Neutrophil (primary cell): Measurements from ENCODE around the gene TMPRSS7.
A peak's percentile ranks its signal among the peaks of the same experiment; 100 is the strongest.

ENCODE experiments used
- H3K27ac ChIP-seq: fragments of 200-600 bp; sonication (generic); 2 replicates; pipeline ENCODE4 v1.5.1; 2016; ENCODE audit warnings: mild to moderate bottlenecking, moderate library complexity
- H3K27me3 ChIP-seq: fragments of 200-600 bp; sonication (generic); 2 replicates; pipeline ENCODE4 v1.6.0; 2016; ENCODE audit warnings: mild to moderate bottlenecking
- H3K36me3 ChIP-seq: fragments of 200-600 bp; sonication (generic); 2 replicates; pipeline ENCODE4 v1.5.1; 2017
- H3K4me1 ChIP-seq, 2 experiments: fragments of 200-600 bp in 1 of 2; sonication (generic) in 1 of 2; 1 replicate in 1 of 2; 2 replicates in 1 of 2; pipeline versions ENCODE4 v1.5.1 to v1.6.1; 2013 to 2016; ENCODE audit warnings: low read depth in 1 of 2, low read length in 1 of 2, mild to moderate bottlenecking in 1 of 2, moderate library complexity in 1 of 2; ENCODE audit not compliant: control insufficient read depth in 1 of 2, insufficient read depth in 1 of 2
- H3K4me3 ChIP-seq, 2 experiments: fragments of 200-600 bp in 1 of 2; sonication (generic) in 1 of 2; 1 replicate in 1 of 2; 2 replicates in 1 of 2; pipeline ENCODE4 v1.5.1; 2013 to 2016; ENCODE audit warnings: low read depth in 1 of 2, low read length in 1 of 2, mild to moderate bottlenecking in 1 of 2, moderate library complexity in 1 of 2
- H3K9me3 ChIP-seq: fragments of 200-600 bp; sonication (generic); 2 replicates; pipeline ENCODE4 v1.5.1; 2016
- TF ChIP-seq, protein P1 (sequence below): fragments of 200-600 bp; sonication (generic); IDR thresholded peaks from 2 replicates; pipeline ENCODE4 v1.5.1; 2016; ENCODE audit warnings: antibody characterized with exemption

TMPRSS7 gene

DNA sequence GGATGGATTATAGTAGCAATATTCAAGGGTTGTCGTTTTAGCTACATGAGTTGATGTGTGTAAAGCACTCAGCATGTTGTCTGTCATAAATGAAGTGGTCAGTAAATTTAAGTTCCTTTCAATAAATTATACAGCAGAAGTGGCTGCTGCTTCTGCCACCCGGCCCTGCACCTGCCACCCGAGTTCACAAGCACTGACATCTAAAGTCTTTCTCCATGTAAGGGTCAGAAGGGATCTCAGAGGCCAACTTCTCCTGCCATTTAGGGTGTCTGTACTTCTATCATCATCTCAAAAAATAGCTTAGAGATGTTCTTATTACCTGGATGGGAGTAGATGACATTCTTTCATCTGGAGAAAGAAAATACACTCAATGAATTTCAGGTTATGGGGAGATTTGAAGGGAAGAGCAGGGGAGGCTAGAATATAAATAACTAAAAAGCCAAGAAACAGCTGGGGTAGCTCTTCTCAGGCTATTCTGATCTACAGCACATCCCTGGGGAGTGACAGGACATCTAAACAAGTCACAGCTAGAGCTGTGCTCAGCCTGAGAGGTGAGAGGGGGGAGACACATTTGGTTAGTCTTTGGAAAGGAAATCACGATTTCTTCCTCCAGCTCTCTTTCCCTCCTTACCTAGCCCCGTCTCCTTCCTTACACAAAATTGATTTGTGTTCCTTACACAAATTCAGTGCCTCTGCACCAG, 90.5 kb downstream of the TMPRSS7 start:
- Histone ChIP-seq H3K27ac (no peak overlapping the region), H3K27me3 (no peaks in the 10 kb centered on the region), H3K4me1 (peaks cover 4 to 18% of the 10 kb centered on the region in 2 experiments), H3K9me3 (no peaks in the 10 kb centered on the region), H3K36me3 (peaks cover 30% of the 10 kb centered on the region), H3K4me3 (no peak overlapping the region)
- TF ChIP-seq, protein P1, sequence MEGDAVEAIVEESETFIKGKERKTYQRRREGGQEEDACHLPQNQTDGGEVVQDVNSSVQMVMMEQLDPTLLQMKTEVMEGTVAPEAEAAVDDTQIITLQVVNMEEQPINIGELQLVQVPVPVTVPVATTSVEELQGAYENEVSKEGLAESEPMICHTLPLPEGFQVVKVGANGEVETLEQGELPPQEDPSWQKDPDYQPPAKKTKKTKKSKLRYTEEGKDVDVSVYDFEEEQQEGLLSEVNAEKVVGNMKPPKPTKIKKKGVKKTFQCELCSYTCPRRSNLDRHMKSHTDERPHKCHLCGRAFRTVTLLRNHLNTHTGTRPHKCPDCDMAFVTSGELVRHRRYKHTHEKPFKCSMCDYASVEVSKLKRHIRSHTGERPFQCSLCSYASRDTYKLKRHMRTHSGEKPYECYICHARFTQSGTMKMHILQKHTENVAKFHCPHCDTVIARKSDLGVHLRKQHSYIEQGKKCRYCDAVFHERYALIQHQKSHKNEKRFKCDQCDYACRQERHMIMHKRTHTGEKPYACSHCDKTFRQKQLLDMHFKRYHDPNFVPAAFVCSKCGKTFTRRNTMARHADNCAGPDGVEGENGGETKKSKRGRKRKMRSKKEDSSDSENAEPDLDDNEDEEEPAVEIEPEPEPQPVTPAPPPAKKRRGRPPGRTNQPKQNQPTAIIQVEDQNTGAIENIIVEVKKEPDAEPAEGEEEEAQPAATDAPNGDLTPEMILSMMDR, result no peak

DNA sequence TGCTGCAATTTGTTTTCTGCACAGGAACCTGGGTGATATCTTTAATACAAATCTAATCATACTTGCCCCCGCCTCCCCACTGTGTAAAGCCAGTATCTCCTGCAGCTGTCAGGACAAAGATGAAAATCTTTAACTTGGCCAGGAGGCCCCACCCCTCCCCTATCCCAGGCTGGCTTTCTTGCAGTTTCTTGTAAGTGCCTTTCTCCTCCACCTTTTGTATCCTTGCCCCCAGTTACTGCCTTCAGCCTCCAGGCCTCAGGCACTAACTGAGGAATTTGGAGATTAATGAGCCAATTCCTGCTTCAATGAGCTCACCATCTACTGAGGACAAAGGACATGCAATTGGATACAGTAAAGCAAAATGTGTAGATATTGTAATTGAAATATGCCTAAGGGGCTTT, 92.0 kb downstream of the TMPRSS7 start:
- H3K4me1 ChIP-seq, result peaks cover 12 to 33% of the 10 kb centered on the region in 2 experiments
- no peaks in the 10 kb centered on the region for H3K27me3 ChIP-seq
- no peak overlapping the region for H3K4me3 ChIP-seq
- peaks cover 28% of the 10 kb centered on the region for H3K36me3 ChIP-seq
- TF ChIP-seq, protein P1, result no peak
- no peak overlapping the region for H3K27ac ChIP-seq
- H3K9me3 ChIP-seq, result no peaks in the 10 kb centered on the region

DNA sequence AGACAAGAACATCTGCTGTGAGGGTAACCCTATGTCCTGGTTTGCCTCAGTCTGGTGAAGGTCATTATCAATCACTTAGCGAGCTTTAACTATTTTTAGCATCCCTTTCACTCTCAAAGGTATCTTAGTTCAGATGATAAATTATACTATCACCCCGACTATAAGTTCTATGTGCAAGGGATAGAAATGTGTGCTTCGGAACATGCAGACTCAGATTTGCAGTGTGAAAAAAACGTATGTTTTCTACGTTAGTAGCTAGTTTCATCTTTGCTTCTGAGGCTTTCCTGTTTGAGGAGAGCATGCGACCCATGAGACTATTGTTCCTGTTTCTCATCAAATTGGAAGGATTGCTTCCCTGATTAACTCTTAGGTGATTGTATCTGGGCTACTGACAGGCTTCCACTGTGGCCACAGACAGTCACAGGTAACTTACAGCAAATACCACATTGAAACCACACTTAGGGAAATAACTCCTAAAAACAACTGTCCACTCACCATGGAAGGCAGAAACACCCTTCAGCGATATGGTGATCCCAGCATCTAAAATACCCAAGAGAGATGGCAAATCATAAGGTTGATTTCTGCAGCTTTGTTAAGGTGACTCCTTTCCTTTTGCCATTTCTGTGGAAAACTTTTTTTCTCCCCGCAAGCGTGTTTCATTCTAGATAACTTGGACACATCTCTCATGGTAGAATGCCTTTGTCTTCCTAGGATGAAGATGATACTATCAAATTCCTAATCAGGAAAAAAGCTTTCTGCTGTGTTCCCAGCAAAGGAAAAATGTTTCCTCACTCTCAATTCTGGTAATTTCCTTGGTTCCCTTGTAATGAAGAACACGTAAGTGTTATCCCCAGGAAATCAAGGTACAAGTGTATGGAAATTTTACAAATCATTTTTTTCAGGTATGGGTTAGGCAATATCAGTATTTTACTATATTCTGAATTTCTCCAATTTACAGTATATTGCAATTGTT, 93.3 kb downstream of the TMPRSS7 start:
- Histone ChIP-seq H3K4me3 (no peak overlapping the region), H3K36me3 (peaks cover 21% of the 10 kb centered on the region), H3K27ac (no peak overlapping the region), H3K27me3 (no peaks in the 10 kb centered on the region), H3K9me3 (no peaks in the 10 kb centered on the region), H3K4me1 (peaks cover 18 to 45% of the 10 kb centered on the region in 2 experiments)
- TF ChIP-seq, protein P1, result no peak

DNA sequence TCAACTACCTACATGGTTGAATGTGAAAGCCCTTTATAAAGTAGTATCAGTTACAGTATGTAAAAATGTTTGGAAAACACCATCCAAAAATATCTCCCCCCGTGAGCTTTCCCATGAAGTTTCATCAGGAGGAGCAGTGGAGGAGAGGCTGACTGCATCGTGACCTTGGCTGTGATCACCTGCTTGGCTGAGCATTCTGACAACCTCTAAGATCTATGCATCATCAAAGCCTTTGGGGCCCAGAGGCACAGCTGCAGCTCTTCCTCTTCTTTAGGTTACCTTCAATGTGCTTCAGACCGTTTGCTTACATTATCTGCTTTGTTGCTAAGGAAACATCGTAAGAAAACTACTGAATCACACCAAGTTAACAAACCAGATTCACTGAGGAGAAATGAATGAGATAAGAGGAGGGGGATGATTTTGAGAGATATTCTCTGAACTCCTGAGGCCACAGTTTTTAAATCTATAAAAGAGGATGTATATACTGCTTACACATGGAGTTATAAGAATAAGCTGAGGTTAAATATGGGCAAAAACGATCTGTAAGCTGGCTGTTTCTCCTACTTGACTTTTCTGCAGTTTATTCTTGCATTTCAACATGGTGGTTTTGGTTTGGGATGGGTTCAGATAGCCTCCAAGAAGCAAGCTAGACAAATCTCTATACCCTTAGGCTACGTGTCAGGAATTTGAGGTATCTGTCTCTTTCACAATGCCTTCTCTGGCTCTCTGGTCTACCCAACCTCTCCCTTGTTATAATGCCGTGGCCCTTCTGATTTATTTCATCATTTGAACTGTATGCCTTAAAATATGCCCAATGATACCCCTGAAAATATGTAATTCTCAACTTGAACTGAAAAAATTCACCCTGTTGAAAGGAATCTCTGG, 94.5 kb downstream of the TMPRSS7 start:
- peaks cover 23 to 57% of the 10 kb centered on the region in 2 experiments for H3K4me1 ChIP-seq
- H3K36me3 ChIP-seq, result peaks cover 12% of the 10 kb centered on the region
- H3K27ac ChIP-seq, result peak overlapping the region; percentile 5
- no peaks in the 10 kb centered on the region for H3K27me3 ChIP-seq
- no peak overlapping the region for H3K4me3 ChIP-seq
- TF ChIP-seq, protein P1, result no peak
- no peaks in the 10 kb centered on the region for H3K9me3 ChIP-seq
